GM18520 (cell line): Measurements from ENCODE around the gene LIPT1.
"Not testable (repeated sequence)": the region's sequence is repeated elsewhere in the genome, so short reads cannot be mapped to it uniquely, and the experiment has no call there.

Experiments
- ATAC-seq: cut with Tn5 transposase; IDR thresholded peaks from one replicate; pipeline ENCODE4 v1.9.1; 2021; ENCODE audit not compliant: unreplicated experiment

LIPT1 gene

DNA sequence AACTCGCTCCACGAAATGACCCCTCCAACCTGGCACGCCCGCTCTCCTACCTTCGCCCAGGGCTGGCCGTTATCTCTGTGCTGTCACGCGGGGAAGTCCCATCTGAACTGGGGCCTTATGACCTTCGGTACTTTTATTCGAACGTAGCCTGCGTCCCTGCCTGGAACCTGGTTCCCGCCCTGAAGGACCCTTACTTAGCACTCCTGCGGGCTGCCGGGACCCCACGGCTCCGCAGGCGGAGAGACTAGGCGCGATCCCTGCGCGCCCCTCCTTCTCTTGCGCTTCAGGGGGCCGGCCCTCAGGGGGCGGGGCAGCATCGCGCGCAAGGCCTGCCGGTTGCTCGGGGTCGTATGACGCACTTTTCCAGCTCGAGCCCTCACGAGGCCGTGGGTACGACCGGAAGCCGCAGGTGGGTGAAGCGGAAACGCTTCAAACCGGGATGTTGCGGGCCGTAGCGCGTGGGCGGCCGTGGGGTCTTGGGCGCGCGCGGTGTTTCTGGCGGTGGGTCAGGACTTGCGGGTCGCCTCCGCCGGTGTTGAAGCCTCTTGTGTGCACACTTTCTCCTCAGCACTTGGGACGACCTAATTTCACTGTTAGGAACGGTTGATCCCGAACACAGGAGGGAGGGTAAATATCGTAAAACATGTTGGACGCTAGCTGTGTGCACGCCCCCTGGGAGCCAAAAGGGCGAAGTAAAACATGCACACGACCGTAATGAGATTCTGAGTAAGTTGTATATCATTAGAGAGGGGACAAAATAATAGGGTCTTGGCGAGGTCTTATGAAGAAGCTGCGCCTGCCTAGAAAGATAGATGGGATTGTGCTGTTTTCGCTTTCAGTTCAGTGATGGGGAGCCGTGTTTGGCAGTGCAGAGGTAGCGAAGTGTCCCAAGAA lies at the start of gene LIPT1, which contains the start of gene TSGA10:
Gene LIPT1, plus strand, starts transcription at position 325 of the 894 bp plus-strand sequence. CDS start 6,991 bp downstream, outside the sequence.
Gene TSGA10, minus strand, starts transcription at position 300 of the 894 bp plus-strand sequence. CDS start 45,503 bp downstream, outside the sequence.
- ATAC-seq: peak; percentile 88

DNA sequence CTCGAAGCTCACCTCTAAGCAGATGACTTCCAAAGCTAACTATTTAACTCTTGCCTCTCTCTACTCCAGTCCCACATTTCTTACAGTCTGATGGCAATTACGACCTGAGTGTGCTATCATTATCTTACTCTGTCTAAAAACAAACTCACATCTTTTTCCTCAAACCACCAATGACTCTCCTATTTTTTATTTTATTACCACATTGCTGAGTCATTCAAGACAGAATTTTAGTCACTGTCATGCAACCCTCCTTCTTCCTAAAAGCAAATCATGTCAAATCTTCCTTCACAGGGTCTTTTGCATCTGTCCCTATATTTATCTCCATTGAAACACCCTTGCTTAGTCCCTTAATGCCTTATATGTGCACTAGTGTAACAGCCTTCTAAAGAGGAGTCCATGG lies 47.9 kb upstream of the LIPT1 start:
- no peak for ATAC-seq

DNA sequence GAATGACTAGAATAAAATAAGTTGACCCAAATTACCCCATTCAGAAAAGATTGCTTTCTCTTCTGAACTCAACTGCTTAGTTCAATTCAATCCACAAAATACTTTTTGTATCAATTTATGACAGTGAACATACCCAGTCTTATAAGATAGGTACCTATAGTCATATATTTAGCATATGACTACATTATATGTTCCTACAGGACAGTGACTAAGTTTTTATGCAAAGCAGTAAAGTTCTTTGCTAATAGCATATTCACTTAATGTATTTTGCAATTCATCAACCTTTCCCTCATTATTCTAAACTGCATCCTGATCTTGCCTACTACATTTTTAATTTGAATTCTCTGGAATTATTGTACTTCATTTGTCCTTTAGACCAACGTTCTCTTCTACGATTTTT lies 43.5 kb upstream of the LIPT1 start:
- no peak for ATAC-seq

DNA sequence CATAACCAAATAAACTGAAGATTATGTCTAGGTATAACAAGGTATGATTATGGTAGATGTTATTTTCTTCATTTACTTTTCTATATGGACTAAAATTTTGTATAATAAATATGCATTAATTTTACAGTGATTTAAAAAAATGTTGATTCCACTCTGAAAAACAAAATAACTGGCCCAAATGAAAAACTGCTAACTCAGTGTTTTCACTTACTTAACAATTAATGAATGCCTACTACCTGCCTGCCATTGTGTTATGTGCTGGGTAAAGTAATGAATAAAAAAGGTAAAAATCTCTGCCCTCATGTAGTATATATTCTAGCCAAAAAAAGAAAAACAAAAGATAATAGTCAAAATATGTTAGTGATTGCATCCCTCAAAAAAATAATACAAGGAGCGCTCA lies 42.8 kb upstream of the LIPT1 start:
- ATAC-seq: no peak

- no peak for ATAC-seq
Observed at GRCh38 chr2:99112617-99113016, 42.1 kb upstream of the LIPT1 start.

GRCh38 chr2:99127981-99128380 lies 26.8 kb upstream of the LIPT1 start:
- ATAC-seq: no peak

GRCh38 chr2:99135044-99135556 lies 19.7 kb upstream of the LIPT1 start:
- not testable (repeated sequence) for ATAC-seq

DNA sequence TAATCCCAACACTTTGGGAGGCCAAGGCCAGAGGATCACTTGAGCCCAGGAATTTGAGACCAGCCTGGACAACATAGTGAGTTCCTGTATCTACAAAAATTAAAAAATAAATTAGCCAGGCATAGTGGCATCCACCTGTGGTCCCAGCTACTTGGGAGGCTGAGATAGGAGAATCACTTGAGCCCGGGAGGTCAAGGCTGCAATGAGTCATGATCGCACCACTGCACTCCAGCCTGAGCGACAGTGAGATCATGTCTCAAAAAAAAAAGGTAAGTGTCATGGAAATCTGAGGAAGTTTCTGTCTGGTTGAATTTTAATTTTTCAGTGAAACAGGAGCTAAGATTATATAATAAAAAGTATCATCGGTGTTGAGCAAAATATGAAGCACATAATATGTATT lies 15.8 kb upstream of the LIPT1 start:
- no peak for ATAC-seq

- ATAC-seq: no peak
Observed at GRCh38 chr2:99140056-99140859, 14.5 kb upstream of the LIPT1 start.

DNA sequence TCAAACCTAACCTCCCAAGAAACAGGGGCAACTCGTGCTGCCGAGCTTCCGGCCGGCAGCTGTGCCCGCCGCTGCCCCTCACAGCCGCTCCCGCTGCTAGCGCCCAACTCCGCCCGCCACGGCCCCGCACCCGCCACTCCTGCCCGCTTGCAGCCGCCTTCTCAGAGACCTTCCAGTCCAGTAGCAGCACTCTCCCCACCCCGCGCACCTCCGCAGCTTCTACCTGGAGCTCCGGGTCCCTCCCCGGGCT lies 14.0 kb upstream of the LIPT1 start:
- peak; percentile 20 for ATAC-seq

GRCh38 chr2:99141110-99142108 lies 13.4 kb upstream of the LIPT1 start, which contains the start of gene C2orf15:
Gene C2orf15 (plus strand): TSS chr2:99141707. CDS start chr2:99150559, 8,852 bp downstream.
- ATAC-seq: peak; percentile 75

- no peak for ATAC-seq
Observed at GRCh38 chr2:99150706-99151105, 4.1 kb upstream of the LIPT1 start.

DNA sequence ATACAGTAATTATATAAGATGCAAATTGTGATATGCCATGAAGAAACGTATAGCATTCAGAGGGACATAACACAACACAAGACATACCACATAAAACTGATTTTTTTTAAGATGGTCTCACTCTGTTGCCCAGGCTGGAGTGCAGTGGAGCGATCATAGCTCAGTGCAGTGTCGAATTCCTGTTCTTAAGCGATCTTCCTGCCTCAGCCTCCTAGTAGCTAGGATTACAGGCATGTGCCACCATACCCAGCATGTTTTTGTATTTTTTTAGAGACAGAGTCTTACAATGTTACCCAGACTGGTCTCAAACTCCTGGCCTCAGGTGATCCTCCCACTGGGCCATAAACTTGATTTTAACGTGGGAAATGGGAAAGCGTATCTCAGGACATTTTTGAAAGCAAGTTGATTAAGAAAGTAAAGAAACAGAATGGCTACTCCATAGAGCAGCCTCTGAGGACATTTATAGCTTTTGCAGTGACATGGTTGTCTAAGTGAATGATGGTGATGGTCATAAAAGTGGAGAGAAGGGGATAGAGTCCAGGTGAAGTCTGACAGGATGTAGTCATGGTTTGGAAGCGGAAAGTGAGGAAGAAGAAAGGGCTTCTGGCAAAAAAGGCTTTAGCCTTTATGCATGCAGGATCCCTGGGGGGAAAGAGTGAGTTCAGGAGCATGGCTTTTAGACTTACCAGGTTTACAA lies 2.4 kb upstream of the LIPT1 start:
- no peak for ATAC-seq

DNA sequence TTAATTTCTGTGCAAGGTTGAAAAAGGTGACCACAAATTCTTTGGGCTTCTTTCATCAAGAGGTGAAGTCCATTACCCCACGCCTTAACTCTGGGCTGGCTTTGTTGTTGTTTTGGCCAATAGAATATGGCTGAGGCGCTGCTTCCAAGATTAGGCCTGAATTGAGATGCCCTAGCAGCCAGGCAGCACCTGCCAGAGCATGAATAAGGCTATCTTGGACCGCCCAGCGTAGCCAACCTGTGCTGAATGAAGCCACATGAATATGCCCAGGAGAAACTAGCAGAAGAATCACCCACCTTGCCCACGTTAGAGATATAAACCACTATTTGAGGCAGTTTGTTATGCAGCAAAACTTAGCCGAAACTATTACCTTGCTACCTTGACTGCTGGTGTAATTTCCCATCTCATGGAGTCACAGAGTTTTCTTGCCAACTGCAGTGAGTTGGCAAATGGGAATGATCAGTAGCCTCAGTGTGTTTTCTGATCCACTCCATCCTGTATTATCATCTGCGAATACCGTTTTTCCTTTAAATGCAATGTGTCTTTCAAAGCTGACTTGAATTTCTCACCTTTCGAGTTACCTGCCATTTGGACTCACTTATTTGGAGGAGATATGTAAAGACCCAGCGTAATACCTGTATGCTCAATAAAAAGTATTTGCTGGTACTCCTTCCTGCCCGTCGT lies 704 bp upstream of the LIPT1 start:
- ATAC-seq: no peak

GRCh38 chr2:99156891-99157290 lies 2.1 kb downstream of the LIPT1 start:
- no peak for ATAC-seq

- ATAC-seq: no peak
Observed at GRCh38 chr2:99158599-99158998, 3.8 kb downstream of the LIPT1 start.

GRCh38 chr2:99159594-99159993 lies 4.8 kb downstream of the LIPT1 start:
- no peak for ATAC-seq

- no peak for ATAC-seq
Observed at GRCh38 chr2:99166218-99166617, 11.5 kb downstream of the LIPT1 start.

DNA sequence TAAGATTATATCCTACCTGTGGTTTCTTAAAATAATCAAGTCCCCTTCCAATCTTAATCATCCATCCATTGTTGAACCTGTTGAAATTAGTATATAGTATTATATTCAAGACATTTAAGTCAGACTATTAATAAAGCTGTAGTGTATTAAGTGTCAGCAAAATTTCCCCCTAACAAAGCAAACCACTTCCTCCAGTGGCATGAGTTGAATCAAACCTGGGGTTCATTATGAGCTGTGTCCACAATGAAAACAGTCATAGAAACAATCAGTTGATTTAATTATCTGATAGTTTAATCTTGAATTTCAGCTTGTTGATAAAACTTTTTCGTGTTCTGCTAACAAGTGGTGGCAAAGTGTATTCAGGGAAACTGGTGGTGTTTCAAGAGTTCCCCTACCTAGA lies 14.8 kb downstream of the LIPT1 start:
- no peak for ATAC-seq
